OCI-LY7 (cell line): ENCODE measurements around the gene UGT1A3. TPM values are rescaled to one million over a fixed set of nuclear protein-coding genes. Genes with fewer than 3 reads are reported as not detected.

Source experiments
- BruUV-seq: library from RNA; stranded (reverse); fragments of 400-500 nt; replicated peaks from 2 replicates; lab custom pipeline; 2021; lab: Mats Ljungman, UMichigan
- CTCF ChIA-PET: fragments of 300-600 bp; sonication (Branson Sonifier 250); formaldehyde crosslinking; loops from one replicate; lab custom pipeline; 2022; ENCODE audit warnings: antibody characterized with exemption; ENCODE audit not compliant: unreplicated experiment; lab: Charles Lee
- POLR2A ChIA-PET: fragments of 300-600 bp; sonication (Branson Sonifier 250); formaldehyde crosslinking; loops from one replicate; lab custom pipeline; 2022; ENCODE audit warnings: antibody characterized with exemption; lab: Charles Lee
- DNase-seq: peaks from one replicate; pipeline ENCODE4 v3.0.0-alpha.2; 2015; ENCODE audit warnings: low spot score
- H2AFZ ChIP-seq: fragments of 200-600 bp; sonication (generic), shearing (Covaris generic); 2 replicates; pipeline ENCODE4 v1.6.1; 2014; ENCODE audit warnings: mild to moderate bottlenecking, antibody characterized with exemption, low read length, moderate library complexity
- H3K27ac ChIP-seq: fragments of 200-600 bp; sonication (generic); 2 replicates; pipeline ENCODE4 v1.5.1; 2014; ENCODE audit warnings: mixed run types, low read depth, mild to moderate bottlenecking, moderate library complexity, low read length, inconsistent platforms; ENCODE audit not compliant: poor library complexity, severe bottlenecking
- H3K36me3 ChIP-seq: fragments of 200-600 bp; sonication (generic); 2 replicates; pipeline ENCODE4 v1.6.1; 2014; ENCODE audit warnings: mild to moderate bottlenecking, antibody characterized with exemption, low read length, moderate library complexity, mixed read lengths; ENCODE audit not compliant: insufficient read depth
- H3K4me1 ChIP-seq: fragments of 200-600 bp; sonication (generic); 2 replicates; pipeline ENCODE4 v1.5.1; 2014; ENCODE audit warnings: mild to moderate bottlenecking, low read length; ENCODE audit not compliant: insufficient read depth, poor library complexity, severe bottlenecking
- H3K4me2 ChIP-seq: fragments of 200-600 bp; sonication (generic); 2 replicates; pipeline ENCODE4 v1.6.1; 2014; ENCODE audit warnings: mild to moderate bottlenecking, low read length
- H3K4me3 ChIP-seq: fragments of 200-600 bp; sonication (generic); 2 replicates; pipeline ENCODE4 v1.5.1; 2014; ENCODE audit warnings: mild to moderate bottlenecking, low read depth, low read length; ENCODE audit not compliant: poor library complexity, severe bottlenecking
- H3K79me2 ChIP-seq: fragments of 200-600 bp; sonication (generic); 2 replicates; pipeline ENCODE4 v1.6.1; 2016; ENCODE audit warnings: low read depth, mild to moderate bottlenecking, low read length, moderate library complexity, mixed read lengths; ENCODE audit not compliant: insufficient read depth
- H3K9me2 ChIP-seq: fragments of 200-600 bp; sonication (generic); 2 replicates; pipeline ENCODE4 v1.6.1; 2016; ENCODE audit warnings: mild to moderate bottlenecking, low read length, mixed read lengths; ENCODE audit not compliant: insufficient read depth
- H3K9me3 ChIP-seq: fragments of 200-600 bp; sonication (generic); 2 replicates; pipeline ENCODE4 v1.6.1; 2014; ENCODE audit warnings: mild to moderate bottlenecking, mixed run types, low read length, mixed read lengths
- H4K20me1 ChIP-seq: fragments of 200-600 bp; sonication (generic); 2 replicates; pipeline ENCODE4 v1.6.1; 2014; ENCODE audit warnings: mild to moderate bottlenecking, antibody characterized with exemption, low read length, moderate library complexity, mixed read lengths; ENCODE audit not compliant: insufficient read depth
- CTCF ChIP-seq: fragments of 200-600 bp; sonication (generic); conservative IDR thresholded peaks from 2 replicates; pipeline ENCODE4 v1.5.1; 2014; ENCODE audit warnings: mild to moderate bottlenecking, antibody characterized with exemption, low read length, moderate library complexity, mixed read lengths
- EZH2phosphoT487 ChIP-seq: fragments of 200-600 bp; sonication (generic); IDR thresholded peaks from 2 replicates; pipeline ENCODE4 v1.6.1; 2018; ENCODE audit warnings: low read depth, borderline replicate concordance, mild to moderate bottlenecking, mixed run types, antibody characterized with exemption, low read length, moderate library complexity, mixed read lengths
- intact Hi-C: fragments of 100-400 bp; cut with micrococcal nuclease; formaldehyde crosslinking; loops from one replicate; pipeline ENCODE4 v1.10.0; 2022; ENCODE audit not compliant: unreplicated experiment
- total RNA-seq, 2 experiments: library from RNA; depleted of rRNA in 1 of 2; stranded (reverse); fragments of >200 nt in 1 of 2; shearing (Covaris generic) in 1 of 2; gene quantifications; 2 replicates each; pipeline ENCODE4 v1.2.3, GENCODE V29; 2014 to 2022

Gene UGT1A3
- total RNA-seq, 2 experiments from 2014 or later, result not detected

DNA sequence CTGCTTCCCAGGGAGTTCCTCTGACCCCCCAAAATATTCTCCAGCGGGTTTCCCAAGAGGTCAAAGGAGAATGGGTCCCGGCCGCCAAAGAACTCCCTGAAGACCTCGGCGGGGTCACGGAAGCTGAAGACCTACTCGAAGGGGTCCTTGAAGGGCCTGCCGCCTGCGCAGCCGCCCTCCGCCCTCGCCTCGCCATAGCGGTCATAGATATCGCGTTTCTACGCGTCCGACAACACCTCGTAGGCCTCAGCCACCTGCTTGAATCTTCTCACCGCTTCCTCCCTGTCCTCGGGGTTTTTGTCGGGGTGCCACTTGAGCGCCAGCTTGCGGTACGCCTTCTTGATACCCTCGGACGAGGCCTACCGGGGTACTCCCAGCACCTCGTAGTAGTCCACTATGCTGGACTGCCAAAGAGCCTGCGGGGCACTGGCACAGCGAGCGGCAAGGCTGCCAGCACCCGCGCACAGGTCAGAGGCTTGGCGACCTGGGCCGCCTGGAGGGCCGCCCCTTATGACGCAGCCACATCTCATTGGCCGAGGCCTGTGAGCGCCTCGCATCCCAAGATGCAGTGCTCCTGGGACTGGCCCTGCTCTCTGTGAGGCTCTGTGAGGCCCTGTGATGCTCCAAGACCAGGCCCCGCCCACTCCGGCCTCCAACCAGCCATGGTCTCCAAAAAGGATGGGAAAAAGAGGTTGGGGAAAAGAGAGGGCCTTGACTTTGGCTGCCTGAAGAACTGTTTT lies 26.2 kb downstream of the UGT1A3 start:
- Histone ChIP-seq H3K79me2 (no peaks in the 10 kb centered on the region), H3K4me1 (no peaks in the 10 kb centered on the region), H3K9me3 (no peaks in the 10 kb centered on the region), H3K36me3 (no peaks in the 10 kb centered on the region), H3K4me3 (no peak overlapping the region), H4K20me1 (no peaks in the 10 kb centered on the region), H3K4me2 (no peak overlapping the region), H3K27ac (no peak overlapping the region), H2AFZ (no peak overlapping the region), H3K9me2 (no peaks in the 10 kb centered on the region; the same call in 1 of the 2 replicates)
- DNase-seq, result no peak
- POLR2A ChIA-PET, result no interaction called here
- no TSS peak for BruUV-seq
- intact Hi-C loops, result no loop called here
- TF ChIP-seq EZH2phosphoT487, result no peak
- TF ChIP-seq CTCF, result no peak
- CTCF ChIA-PET, result no interaction called here

- Histone ChIP-seq H3K4me1 (no peaks in the 10 kb centered on the region), H3K27ac (no peak overlapping the region), H3K4me3 (no peak overlapping the region), H4K20me1 (no peaks in the 10 kb centered on the region), H3K36me3 (no peaks in the 10 kb centered on the region), H3K79me2 (no peaks in the 10 kb centered on the region), H3K9me2 (no peaks in the 10 kb centered on the region; the same call in 1 of the 2 replicates), H3K9me3 (no peaks in the 10 kb centered on the region), H3K4me2 (no peak overlapping the region), H2AFZ (no peak overlapping the region)
- DNase-seq, result no peak
- ChIA-PET CTCF (no interaction called here), POLR2A (no interaction called here)
- TF ChIP-seq CTCF, result no peak
- no peak for TF ChIP-seq EZH2phosphoT487
- BruUV-seq, result no TSS peak
- intact Hi-C loops, result no loop called here
Measured at GRCh38 chr2:233756429-233757081, 27.7 kb downstream of the UGT1A3 start.

DNA sequence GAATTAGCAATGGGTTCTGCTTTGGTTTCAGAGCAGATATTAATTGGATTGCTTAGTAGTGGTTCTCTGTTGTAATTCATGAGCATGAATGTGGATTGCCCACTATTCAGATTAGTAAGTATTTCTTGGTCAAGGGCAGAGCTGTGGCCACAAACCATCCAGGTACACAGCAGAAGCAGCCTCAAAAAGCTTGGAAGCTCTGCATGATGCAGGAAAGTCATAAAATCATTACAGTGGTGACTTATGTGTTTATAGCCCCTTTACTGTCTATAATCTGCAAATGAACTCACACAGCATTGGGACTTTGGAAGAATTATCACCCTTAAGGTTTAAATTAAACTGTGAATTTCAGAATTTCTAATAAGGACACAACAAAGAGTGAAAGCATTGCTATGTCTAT lies 29.3 kb downstream of the UGT1A3 start:
- intact Hi-C loops, result no loop called here
- Histone ChIP-seq H3K27ac (no peak overlapping the region), H3K9me3 (no peaks in the 10 kb centered on the region), H4K20me1 (no peaks in the 10 kb centered on the region), H2AFZ (no peak overlapping the region), H3K4me1 (no peaks in the 10 kb centered on the region), H3K4me2 (no peak overlapping the region), H3K4me3 (no peak overlapping the region), H3K79me2 (no peaks in the 10 kb centered on the region), H3K9me2 (no peaks in the 10 kb centered on the region; the same call in 1 of the 2 replicates), H3K36me3 (no peaks in the 10 kb centered on the region)
- no TSS peak for BruUV-seq
- TF ChIP-seq EZH2phosphoT487, result no peak
- no peak for TF ChIP-seq CTCF
- ChIA-PET POLR2A (no interaction called here), CTCF (no interaction called here)
- no peak for DNase-seq
